ENCODE measurements around the gene PELI3. TPM values are rescaled to one million over a fixed set of nuclear protein-coding genes. Genes with fewer than 3 reads are reported as not detected.

Gene PELI3
- total RNA-seq, 1 donor from 2014 or later, result 2.7 TPM

- Histone ChIP-seq H3K9me3 (ENCODE audit: low read depth) (no peaks in the 10 kb centered on the region), H2AFZ (replicated peaks) (no peak overlapping the region), H3K79me2 (ENCODE audit: low read depth) (no peaks in the 10 kb centered on the region), H3K9ac (no peak overlapping the region), H3K27ac (no peak overlapping the region), H3K36me3 (no peaks in the 10 kb centered on the region), H3K27me3 (no peaks in the 10 kb centered on the region), H3K4me1 (no peaks in the 10 kb centered on the region), H3K4me2 (no peak overlapping the region), H3F3A (ENCODE audit: low read depth) (no peaks in the 10 kb centered on the region), H4K20me1 (ENCODE audit: low read depth) (no peaks in the 10 kb centered on the region), H3K4me3 (no peak overlapping the region)
- H3K9me3 Mint-ChIP-seq, result no peaks in the 10 kb centered on the region
- no peaks in the 10 kb centered on the region for H3K4me1 Mint-ChIP-seq
- H3K36me3 Mint-ChIP-seq, result peaks cover 29% of the 10 kb centered on the region
- H3K4me3 Mint-ChIP-seq, result no peak overlapping the region
- peaks cover 4% of the 10 kb centered on the region for H3K27me3 Mint-ChIP-seq (ENCODE audit: insufficient read depth, low read depth)
- H3K27ac Mint-ChIP-seq, result no peak overlapping the region
- TF ChIP-seq EZH2 (IDR thresholded peaks at IDR 0.05) (no peak), CTCF (IDR thresholded peaks at IDR 0.05) (no peak), EZH2phosphoT487 (IDR thresholded peaks at IDR 0.05) (no peak)
- DNase-seq (ENCODE audit: low spot score), result no peak
These were observed 57.8 kb downstream of the PELI3 start for GRCh38 chr11:66524304-66525040.

Small RNA genes within 50 kb of the gene (small RNA-seq; reads per million reads assigned to genes)
- not detected for gene RF00416

Other genes with a start within 250 kb of the PELI3 start
- 10.6 and 38.2 TPM in 2 replicates for gene KLC2, start 209.2 kb upstream of the PELI3 start, total RNA-seq (ENCODE audit: low replicate concordance)
- gene RAB1B, start 198.3 kb upstream of the PELI3 start, total RNA-seq (ENCODE audit: low replicate concordance), result 54.0 and 85.5 TPM in 2 replicates
- 5.6 and 5.7 TPM in 2 replicates for gene CNIH2, start 188.7 kb upstream of the PELI3 start, total RNA-seq (ENCODE audit: low replicate concordance)
- 19.0 and 41.0 TPM in 2 replicates for gene YIF1A, start 177.8 kb upstream of the PELI3 start, total RNA-seq (ENCODE audit: low replicate concordance)
- gene TMEM151A, start 175.0 kb upstream of the PELI3 start, total RNA-seq (ENCODE audit: low replicate concordance), result 0.03 TPM in 1 of 2 replicates, not detected in the other
- 0.62 and 0.99 TPM in 2 replicates for gene CD248, start 149.9 kb upstream of the PELI3 start, total RNA-seq (ENCODE audit: low replicate concordance)
- gene RIN1, start 130.5 kb upstream of the PELI3 start, total RNA-seq (ENCODE audit: low replicate concordance), result 0.56 and 2.6 TPM in 2 replicates
- gene BRMS1, start 121.8 kb upstream of the PELI3 start, total RNA-seq (ENCODE audit: low replicate concordance), result 16.4 and 34.6 TPM in 2 replicates
- 40.9 and 57.1 TPM in 2 replicates for gene B4GAT1, start 119.3 kb upstream of the PELI3 start, total RNA-seq (ENCODE audit: low replicate concordance)
- 6.9 and 15.3 TPM in 2 replicates for gene SLC29A2, start 95.1 kb upstream of the PELI3 start, total RNA-seq (ENCODE audit: low replicate concordance)
- gene NPAS4, start 45.9 kb upstream of the PELI3 start, total RNA-seq (ENCODE audit: low replicate concordance), result 0.65 TPM in 1 of 2 replicates, not detected in the other
- 82.0 and 131 TPM in 2 replicates for gene MRPL11, start 28.1 kb upstream of the PELI3 start, total RNA-seq (ENCODE audit: low replicate concordance)
- gene DPP3, start 13.5 kb downstream of the PELI3 start, total RNA-seq (ENCODE audit: low replicate concordance), result 41.3 and 70.1 TPM in 2 replicates
- gene BBS1, start 43.7 kb downstream of the PELI3 start, total RNA-seq (ENCODE audit: low replicate concordance), result 42.0 and 68.9 TPM in 2 replicates
- 4.1 and 10.0 TPM in 2 replicates for gene ZDHHC24, start 79.1 kb downstream of the PELI3 start, total RNA-seq (ENCODE audit: low replicate concordance)
- 20.2 and 33.0 TPM in 2 replicates for gene ACTN3, start 80.0 kb downstream of the PELI3 start, total RNA-seq (ENCODE audit: low replicate concordance)
- 1.1 TPM in 1 of 2 replicates, not detected in the other for gene CTSF, start 101.7 kb downstream of the PELI3 start, total RNA-seq (ENCODE audit: low replicate concordance)
- gene CCDC87, start 126.2 kb downstream of the PELI3 start, total RNA-seq (ENCODE audit: low replicate concordance), result 0.22 and 1.2 TPM in 2 replicates
- gene CCS, start 126.3 kb downstream of the PELI3 start, total RNA-seq (ENCODE audit: low replicate concordance), result 44.3 and 76.1 TPM in 2 replicates
- gene RBM14, start 149.7 kb downstream of the PELI3 start, total RNA-seq (ENCODE audit: low replicate concordance), result 38.2 and 63.8 TPM in 2 replicates
- gene RBM4, start 171.8 kb downstream of the PELI3 start, total RNA-seq (ENCODE audit: low replicate concordance), result 172 and 206 TPM in 2 replicates
- 30.2 and 40.6 TPM in 2 replicates for gene RBM4B, start 211.0 kb downstream of the PELI3 start, total RNA-seq (ENCODE audit: low replicate concordance)